ENCODE results near the gene WBP11.
"Not testable (repeated sequence)": the region's sequence is repeated elsewhere in the genome, so short reads cannot be mapped to it uniquely, and the experiment has no call there.

Gene WBP11

DNA sequence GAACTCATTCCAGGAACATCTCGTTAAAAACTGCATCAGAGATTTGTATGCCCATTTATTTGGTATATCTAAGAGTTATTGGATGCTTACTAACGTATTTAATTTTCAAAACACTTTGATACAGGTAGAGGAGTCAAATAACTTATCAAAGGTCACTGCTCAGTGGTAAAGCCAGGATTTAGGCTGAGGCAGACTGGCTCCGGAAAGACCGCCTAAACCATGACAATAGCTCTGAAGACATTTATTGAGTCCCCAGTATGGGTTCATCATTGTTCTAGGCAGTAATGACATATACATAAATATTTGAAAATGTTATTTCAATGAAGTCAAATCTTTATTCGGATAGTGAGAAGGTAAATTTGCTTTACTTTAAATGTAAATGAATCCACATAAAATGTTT, 30.3 kb downstream of the WBP11 start:
- DNase-seq (ENCODE audit: low read depth in 2 of 2) = no peak

DNA sequence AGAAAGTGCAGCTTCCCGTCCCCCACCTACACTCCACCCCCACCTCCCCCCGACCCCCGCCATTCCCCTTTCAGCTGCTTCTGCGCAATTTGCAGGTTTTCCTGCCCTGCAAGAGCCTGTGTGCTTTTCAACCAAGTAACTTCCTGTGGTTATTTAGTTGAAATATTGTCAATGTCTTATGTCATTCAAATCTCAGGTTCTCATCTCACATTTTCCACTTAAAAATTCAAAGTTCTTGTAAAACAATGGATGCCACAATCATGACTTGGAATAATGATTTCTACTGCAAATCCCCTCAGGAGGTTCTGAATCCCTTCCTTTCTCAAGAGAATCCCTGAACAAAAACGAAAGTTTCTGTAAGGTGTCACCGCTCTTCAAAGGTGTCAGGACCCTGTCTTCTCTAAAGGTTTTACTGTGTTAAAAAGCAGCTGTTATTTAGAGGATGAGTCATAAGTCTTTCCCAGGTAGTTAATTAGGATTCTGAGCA, 31.6 kb downstream of the WBP11 start:
- no peak for DNase-seq (ENCODE audit: low read depth in 2 of 2)

DNA sequence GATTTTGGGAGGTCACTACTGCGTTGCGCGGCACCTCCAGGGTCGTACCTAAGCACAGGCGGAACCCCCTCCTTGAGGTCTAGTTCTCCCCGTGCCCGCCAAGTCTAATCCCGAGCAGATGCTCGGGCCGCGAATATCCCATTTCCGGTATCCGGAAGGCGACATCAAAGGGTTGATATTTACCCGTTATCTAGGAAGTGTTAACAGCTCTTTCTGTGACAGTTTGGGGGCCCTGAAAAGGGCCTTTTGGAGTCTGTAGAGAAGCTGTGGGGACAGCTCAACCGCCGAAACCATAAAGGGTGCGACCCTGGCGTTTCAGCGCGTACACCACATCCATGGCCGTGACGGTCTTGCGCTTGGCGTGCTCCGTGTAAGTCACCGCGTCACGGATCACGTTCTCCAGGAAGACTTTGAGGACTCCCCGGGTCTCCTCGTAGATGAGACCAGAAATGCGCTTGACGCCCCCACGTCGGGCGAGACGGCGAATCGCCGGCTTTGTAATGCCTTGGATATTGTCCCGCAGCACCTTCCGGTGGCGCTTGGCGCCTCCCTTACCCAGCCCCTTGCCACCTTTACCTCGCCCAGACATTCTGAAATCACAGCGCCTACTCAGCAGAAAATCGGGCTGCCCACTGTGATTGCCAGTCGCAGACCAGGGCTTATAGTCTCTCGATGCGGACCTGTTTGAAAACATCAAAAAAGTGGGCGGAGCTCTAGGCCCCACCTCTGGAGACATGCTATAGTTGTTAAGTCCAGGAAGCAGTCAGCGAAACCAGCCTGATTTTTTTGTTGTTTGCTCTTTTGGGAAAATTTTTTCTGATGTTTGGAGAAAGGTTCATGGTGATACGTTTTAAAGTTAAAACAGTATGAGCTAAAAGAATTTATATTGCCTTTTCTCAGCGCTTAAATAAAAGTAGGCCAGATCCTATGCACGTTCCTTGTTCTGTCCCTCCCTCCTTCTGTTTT, 32.5 kb downstream of the WBP11 start:
- peak; percentile 86 to 87 for DNase-seq (ENCODE audit: low read depth in 2 of 2)

DNA sequence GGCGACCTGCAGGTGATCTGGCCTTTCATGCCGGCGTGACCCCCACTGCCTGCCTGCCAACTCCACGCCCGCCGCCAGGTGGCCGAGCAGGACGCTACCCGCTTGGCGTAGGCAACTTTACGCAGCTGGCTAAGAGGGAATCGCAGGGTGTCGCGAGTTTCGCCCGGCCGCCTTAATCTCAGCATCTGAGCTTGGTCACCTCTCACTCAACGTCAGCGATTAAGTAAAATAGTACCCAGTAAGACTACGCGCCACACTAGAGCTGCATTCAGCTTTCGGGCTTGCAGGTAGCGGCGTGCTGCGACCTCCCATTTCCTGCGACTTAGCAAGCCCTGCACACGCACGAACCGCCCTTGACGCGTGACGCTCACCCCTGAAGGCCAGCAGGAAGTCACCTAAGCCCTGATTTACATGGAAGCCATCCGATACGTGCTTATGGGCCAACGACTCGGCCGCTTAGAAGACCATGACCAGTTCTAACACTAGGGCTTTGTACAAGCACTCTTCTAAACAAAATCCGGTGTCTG, 33.2 kb downstream of the WBP11 start:
- peak; percentile 61 to 76 for DNase-seq (ENCODE audit: low read depth in 2 of 2)

DNA sequence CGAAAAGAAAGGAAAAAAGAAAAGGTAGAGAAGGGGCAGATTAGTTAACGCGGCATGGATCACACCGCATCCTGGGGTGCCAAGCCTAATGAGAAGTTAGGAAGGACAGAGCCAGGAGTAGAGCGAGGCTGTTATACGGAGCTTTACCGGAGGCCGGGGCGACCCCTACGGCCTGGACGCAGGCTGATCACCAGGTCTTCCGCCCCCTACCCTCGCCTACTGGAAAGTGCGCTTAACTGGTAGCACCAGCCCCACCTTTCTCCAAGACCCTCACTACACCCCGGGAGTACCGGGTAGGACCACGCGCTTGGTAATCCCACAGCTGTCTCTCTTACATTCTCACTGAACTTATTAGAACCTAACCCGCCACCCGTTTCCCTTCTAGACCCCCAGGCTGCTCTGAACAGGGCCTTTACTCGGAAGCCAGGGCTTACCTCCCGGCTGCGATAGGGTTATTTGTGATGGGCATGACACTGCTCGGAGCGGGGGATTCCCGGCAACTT, 33.8 kb downstream of the WBP11 start:
- no peak for DNase-seq (ENCODE audit: low read depth in 2 of 2)

DNA sequence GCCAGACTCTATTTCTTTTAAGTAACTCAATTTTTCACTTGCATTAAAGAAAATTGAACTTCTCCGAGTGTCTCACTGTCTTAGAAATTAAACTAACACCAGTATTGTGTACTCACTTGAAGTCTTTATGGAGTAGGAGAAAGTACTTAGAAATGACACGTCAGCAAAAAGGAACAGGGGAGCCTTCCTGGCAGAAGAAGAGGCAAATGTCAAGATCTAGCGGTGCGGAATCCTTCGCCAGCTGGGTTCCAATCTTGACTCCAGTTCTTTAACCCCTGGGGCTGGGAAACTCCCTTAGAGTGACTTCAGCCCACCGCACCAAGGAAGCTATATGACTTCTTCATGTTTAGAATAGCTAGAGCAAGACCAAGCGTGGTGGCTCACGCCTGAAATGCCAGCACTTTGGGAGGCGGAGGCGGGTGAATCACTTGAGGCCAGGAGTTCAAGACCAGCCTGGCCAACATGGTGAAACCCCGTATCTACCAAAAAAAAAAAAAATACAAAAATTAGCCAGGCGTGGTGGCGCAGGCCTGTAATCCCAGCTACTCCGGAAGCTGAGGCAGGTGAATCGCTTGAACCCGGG, 34.4 kb downstream of the WBP11 start:
- DNase-seq (ENCODE audit: low read depth in 2 of 2) = no peak

DNA sequence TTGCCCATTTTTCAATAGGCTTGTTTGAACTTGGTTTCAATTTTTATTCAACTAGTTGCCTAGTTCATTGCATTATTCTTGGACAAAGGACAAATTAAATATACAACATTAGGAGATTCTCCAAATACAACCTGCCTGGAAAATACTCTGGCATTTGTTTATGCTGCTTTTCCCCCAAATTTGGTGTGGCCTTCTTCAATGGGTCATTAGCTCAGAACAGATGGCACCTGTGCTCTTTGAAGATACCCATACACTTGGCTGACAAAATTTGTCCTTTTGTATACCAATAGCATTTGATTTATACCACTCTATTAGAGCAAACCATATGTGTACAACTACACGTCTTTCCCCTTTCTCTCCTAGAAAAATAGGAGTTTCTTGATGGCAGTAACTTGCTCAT, 35.7 kb downstream of the WBP11 start:
- no peak for DNase-seq (ENCODE audit: low read depth in 2 of 2)

DNA sequence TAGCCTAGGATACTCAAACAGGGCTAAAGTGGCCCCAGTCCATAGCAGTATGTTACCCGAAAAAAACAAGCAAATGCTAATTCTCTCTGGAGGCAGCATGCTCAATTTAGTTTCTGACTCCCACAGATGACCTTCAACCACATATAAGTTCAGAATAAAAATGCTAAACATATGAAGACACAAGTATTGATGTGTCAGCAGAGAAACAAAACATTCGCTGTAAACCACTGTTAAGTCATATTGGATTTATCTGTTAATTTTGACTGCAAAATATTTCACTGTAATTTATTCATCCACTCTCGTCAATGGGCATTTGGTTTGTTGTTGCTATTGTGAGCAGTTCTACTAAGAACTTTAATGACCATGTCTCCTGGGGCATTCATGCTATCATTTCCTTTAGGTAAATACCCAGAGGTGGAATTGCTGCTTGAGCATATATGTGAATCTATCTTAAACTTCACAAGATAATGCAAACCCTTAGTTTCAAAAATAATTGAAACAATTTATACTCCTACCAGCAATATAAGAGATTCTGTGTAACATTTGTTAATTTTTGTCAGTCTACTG, 36.5 kb downstream of the WBP11 start:
- no peak for DNase-seq (ENCODE audit: low read depth in 2 of 2)

DNA sequence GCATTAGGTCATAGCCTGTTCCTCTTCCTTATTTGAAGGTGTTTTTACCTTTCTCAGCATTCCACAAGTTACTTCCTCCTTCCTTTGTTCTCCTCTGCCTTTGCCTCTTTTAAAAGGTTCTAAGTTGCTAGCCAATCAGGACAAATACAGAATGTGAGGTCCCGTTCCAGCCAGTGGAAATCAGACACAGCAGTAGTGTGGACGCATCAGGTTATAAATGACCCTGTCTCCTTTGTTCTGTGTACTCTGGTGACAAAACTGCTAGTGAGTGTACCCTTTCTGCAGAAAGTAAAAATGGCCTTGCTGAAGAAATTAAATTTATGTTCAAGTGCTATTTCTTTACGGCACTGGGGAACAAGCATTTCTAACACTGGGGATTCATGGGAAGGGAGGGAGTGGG, 37.3 kb downstream of the WBP11 start:
- DNase-seq (ENCODE audit: low read depth in 2 of 2) = not testable (repeated sequence)

DNA sequence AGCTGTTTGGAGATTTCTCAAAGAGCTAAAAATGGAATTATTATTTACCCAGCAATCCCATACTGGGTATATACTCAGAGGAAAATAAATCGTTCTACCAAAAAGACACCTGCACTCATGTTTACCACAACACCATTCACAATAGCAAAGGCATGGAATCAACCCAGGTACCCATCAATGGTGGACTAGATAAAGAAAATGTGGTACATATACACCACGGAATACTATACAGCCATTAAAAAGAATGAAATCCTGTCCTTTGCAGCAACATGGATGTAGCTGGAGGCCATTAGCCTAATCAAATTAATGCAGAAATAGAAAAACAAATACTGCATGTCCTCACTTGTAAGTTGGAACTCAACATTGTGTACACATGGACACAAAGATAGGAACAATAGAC, 37.9 kb downstream of the WBP11 start:
- no peak for DNase-seq (ENCODE audit: low read depth in 2 of 2)

DNA sequence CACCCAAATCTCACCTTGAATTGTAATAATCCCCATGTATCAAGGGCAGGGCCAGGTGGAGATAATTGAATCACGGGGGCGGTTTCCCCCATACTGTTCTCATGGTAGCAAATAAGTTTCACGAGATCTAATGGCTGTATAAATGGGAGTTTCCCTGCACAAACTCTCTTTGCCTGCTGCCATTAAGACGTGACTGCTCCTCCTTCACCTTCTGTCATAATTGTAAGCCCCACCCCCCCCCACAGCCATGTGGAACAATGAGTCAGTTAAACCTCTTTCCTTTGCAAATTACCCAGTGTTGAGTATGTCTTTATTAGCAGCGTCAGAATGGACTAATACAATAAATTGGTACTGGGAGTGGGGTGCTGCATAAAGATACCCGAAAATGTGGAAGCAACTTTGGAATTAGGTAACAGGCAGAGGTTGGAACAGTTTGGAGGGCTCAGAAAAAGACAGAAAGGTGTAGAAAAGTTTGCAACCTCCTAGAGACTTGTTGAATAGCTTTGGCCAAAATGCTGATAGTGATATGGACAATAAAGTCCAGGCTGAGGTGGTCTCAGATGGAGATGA, 43.5 kb downstream of the WBP11 start:
- DNase-seq (ENCODE audit: low read depth in 2 of 2) = not testable (repeated sequence)

DNA sequence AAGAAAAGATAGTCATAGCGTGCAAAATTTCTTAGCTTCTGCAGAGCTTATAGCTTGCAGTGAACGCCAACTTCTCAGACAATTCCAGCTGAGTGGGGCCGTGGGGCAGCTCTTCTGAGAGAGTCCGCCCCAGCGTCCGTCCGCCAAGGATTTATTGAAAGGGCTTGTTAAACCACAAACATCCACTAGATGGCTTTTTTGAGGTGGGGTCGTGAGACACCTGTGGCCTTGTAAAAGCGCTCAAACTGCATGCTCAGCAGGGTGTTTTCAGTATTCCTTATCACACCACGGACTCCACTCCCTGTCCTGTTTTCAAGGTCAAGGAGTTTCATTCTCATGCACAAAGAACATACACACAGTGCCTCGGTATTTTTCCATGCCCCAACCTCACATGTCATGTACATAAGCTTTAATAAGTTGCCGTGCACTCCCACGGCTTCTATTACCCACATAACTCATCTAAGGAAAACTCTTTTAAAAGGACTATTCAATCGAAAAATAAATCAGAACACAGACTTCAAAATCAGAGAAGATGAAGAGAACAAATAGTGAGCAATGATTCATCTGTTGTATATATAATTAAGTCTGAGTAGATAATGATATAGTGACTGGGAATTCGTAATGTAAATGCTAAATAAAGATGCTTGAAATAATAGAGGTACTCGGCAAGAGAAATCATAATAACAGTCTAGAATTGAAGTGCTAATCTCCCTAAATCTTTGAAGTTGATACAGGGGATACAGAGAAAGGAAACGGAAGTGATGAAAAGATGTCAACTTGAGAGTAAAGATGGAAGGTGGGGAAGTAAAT, 46.7 kb downstream of the WBP11 start:
- DNase-seq (ENCODE audit: low read depth in 2 of 2) = no peak

DNA sequence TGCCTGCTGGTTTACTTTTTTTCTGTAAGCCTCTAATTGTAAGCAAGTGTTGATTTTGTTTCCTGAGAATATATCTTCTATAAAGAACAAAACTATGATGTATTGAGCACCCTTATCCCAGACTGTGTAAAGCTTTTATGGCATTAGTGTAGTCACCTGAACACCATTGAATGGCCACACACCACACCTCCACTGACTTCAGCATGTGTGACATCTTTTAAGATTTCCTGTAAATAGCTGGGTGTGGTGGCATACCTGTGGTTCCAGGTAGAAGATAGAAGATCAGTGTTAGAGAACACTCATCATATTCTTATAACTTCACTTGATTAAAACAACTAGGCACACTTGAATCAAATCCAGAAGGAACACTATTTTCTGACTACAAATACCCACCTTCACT, 51.3 kb downstream of the WBP11 start:
- no peak for DNase-seq (ENCODE audit: low read depth in 2 of 2)

DNA sequence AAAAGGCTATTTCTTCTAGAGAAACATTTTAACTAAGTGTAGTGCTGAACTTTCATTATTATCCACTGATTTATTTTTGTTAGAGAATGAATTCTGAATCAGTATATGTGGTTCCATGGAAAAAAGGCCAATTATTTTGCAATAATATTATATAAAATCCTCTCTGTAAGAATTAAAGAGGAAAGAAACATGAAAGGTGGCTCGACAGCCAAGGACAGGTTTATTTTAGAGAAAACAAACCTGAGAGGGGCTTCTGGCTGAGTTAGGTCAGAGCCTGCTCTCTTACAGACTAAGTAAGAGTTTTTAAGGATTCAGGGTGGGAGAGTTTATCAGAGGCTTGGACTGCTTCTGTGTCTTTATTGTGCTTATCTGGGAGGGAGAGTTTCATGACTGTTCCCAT, 60.2 kb downstream of the WBP11 start:
- DNase-seq (ENCODE audit: low read depth in 2 of 2) = no peak

DNA sequence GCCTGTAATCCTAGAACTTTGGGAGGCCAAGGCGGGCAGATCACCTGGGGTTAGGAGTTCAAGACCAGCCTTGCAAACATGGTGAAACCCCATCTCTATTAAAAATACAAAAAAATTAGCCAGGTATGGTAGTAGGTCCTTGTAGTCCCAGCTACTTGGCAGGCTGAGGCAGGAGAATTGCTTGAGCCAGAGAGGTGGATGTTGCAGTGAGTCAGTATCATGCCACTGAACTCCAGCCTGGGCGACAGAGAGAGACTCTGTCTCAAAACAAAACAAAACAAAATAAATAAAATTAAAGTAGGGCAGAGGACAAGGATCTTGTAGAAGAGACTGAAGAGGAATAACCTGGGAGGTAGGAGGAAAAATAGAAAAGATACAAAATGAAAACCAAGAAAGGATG, 61.3 kb downstream of the WBP11 start:
- no peak for DNase-seq (ENCODE audit: low read depth in 2 of 2)

DNA sequence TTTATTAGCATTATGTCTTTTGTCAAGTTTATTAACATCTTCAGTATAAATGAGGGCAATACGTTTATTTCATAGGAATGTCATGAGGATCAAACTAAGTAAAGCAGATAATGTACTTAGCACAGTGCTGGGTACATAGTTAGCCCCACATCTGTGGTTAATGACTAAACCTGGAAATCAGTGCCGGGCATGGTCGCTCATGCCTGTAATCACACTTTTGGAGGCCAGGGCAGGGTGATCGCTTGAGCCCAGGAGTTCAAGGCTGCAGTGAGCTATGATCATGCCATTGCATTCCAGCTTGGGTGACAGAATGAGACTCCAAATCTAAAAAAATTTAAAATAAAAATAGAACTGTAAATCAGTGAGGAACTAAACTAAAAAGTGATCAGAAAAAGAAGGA, 62.1 kb downstream of the WBP11 start:
- DNase-seq (ENCODE audit: low read depth in 2 of 2) = no peak

DNA sequence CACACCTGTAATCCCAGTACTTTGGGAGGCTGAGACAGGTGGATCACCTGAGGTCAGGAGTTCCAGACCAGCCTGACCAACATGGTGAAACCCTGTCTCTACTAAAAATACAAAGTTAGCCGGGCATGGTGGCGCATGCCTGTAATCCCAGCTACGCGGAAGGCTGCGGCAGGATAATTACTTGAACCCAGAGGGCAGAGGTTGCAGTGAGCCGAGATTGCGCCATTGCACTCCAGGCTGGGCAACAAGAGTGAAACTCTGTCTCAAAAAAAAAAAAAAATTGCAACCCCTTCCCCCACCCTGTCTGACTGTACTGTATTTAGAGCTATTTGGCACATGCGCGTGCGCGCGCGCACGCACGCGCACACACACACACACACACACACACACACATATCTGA, 66.8 kb downstream of the WBP11 start:
- DNase-seq (ENCODE audit: low read depth in 2 of 2) = not testable (repeated sequence)
